Cardiac fibroblast (primary cell): ENCODE data around the gene BIRC7.

Experiments used
- DNase-seq, 2 donors: peaks; one replicate each; pipeline versions ENCODE4 v3.0.0 to v3.0.0-alpha.2; 2010; ENCODE audit warnings: low read depth in 2 of 2
- H3K4me3 ChIP-seq, 2 donors: replicated peaks in 1 of 2; 1 replicate in 1 of 2; 2 replicates in 1 of 2; pipeline ENCODE4 v1.5.1; 2011; ENCODE audit warnings: low read depth in 2 of 2, low read length in 2 of 2, mild to moderate bottlenecking in 2 of 2, moderate library complexity in 1 of 2
- TF ChIP-seq, protein P1 (sequence below): IDR thresholded peaks from one replicate; pipeline ENCODE4 v1.5.1; 2011; ENCODE audit warnings: low read depth, mild to moderate bottlenecking, low read length, inconsistent platforms

The BIRC7 gene

DNA sequence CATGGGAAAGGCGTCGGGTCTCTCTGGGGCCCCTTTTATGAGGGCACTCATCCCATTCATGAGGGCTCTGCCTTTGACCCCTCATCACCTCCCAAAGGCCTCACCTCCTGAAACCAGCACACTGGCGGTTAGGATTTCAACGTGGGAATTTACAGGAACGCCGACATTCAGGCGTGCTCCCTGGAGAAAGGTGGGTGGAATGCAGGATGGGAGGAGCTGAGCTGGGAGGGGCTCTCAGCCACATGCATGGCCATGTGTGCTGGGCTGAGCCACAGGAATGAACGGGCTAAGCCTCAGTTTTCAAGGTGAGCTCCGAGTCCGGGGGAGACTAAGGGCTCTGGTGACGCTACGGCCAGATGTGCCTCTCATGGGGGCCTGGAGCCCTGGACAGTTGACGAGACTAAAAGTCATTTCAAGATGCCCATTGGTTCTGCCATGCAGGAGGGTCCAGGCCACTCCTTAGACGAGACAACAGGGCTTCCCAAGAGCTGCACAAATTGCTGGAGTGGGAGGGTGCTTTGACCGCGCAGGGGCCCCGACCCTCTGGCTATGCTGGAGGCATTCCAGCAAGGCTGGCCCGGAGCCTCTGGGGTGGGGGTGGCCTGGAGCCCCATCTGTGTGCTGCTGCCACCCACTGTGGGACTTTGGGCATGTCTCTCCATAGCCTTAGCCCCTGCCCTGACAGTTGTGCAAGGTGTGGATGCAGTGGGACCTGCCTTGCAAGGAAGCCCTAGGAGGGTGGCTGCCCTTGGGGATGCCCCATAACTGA, 33.1 kb downstream of the BIRC7 start:
- TF ChIP-seq, protein P1, sequence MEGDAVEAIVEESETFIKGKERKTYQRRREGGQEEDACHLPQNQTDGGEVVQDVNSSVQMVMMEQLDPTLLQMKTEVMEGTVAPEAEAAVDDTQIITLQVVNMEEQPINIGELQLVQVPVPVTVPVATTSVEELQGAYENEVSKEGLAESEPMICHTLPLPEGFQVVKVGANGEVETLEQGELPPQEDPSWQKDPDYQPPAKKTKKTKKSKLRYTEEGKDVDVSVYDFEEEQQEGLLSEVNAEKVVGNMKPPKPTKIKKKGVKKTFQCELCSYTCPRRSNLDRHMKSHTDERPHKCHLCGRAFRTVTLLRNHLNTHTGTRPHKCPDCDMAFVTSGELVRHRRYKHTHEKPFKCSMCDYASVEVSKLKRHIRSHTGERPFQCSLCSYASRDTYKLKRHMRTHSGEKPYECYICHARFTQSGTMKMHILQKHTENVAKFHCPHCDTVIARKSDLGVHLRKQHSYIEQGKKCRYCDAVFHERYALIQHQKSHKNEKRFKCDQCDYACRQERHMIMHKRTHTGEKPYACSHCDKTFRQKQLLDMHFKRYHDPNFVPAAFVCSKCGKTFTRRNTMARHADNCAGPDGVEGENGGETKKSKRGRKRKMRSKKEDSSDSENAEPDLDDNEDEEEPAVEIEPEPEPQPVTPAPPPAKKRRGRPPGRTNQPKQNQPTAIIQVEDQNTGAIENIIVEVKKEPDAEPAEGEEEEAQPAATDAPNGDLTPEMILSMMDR = no peak
- no peak overlapping the region for H3K4me3 ChIP-seq
- no peak for DNase-seq

DNA sequence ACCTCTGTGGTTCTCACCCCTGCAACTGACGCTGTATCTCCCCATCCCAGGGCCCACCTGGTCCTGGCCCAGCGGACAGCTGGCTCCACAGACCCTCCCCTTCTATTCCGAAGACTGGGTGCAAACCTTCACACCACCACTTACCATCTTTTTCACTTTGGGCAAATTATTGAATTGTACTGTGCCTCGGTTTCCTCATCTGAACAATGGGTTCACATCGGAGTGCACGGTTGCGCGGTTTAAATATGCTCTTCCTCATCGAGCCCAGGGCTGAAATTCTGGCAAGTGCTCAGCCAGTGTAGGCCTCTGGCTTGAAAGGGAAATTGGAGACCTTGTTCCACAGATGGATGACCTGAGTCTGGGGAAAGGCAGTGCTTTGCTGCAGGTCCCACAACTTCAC, 34.0 kb downstream of the BIRC7 start:
- no peak for DNase-seq
- H3K4me3 ChIP-seq = no peak overlapping the region
- TF ChIP-seq, protein P1 = no peak

DNA sequence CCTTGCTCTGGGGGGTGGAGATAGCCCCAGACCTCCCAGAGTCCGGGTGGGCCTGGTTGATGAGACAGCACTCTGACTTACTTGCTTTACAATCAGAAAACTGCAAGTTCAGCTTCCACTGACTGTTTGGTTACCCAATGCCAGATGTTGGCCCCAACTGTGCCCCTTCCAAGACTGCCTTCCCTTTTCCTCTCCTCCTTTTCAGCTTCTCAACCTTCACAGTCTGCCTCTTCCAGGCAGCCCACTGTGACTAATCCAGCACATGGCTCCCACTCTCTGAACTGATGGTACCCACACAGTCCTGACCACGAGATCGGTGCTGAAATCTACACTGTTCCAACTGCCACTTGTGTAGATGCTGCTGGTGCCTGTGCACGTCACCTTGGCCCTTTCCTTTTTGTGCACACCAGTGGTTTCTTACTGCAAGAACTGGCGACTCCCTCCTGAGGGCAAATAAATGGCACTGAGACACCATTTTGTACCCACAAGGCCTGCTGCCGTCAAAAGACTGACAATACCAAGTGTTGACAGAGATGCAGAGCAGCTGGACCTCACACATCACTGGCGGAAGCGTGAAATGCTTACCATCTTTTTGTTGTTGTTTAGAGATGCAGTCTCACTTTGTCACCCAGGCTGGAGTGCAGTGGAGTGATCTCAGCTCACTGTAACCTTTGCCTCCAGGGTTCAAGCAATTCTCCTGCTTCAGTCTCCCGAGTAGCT, 35.1 kb downstream of the BIRC7 start:
- no peak for DNase-seq
- TF ChIP-seq, protein P1 = no peak
- H3K4me3 ChIP-seq = no peak overlapping the region

DNA sequence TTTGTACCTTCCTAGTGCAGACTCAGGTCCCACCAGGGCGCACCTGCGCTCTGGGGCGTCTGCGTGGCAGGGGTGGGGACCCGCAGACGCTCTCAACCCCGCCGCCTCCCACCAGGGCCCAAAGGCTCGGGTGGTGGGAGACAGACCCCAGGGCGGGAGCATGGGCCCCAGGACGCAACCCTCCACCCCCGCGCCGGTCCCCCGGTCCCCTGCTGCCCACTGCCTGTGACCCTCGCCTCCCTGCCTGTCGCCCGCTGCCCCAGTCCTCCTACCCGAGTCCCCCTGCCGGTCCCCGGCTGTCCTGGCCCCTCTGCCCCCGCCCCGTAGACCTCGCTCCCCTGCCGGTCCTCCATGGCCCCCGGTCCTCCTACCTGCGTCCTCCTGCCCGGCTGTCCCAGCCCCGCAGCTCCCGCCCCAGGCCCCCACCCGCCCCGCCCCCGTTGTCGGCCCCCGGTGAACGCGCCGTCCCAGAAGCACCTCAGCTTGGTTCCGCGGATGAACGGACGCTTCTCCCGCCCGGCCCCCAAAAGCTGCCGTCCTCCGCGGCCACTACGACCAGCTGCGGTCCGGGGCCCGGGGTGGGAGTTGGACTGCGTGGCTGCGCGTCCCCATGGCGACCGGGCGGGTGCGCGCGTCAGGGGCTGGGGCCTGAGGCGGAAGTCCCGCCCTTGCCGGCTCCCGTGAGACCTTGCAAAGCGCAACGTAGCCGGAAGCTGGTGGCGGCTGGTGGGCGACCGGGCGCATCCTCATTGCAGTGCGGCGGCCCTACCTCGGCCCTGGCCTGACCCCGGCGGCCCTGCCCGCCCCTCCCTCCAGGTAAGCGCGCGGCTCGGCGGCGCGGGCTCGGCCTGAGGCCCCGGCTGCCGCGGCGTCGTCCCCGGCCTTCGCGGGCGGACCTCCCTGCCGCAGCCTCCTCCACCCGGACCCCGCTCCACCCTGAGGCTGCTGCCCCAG, 36.7 kb downstream of the BIRC7 start, which contains the start of gene ARFGAP1:
Gene ARFGAP1 (plus strand): TSS at position 709 of the 954 bp plus-strand sequence. CDS start 2,768 bp downstream, outside the sequence.
- peak; percentile 86 to 90 for DNase-seq

DNA sequence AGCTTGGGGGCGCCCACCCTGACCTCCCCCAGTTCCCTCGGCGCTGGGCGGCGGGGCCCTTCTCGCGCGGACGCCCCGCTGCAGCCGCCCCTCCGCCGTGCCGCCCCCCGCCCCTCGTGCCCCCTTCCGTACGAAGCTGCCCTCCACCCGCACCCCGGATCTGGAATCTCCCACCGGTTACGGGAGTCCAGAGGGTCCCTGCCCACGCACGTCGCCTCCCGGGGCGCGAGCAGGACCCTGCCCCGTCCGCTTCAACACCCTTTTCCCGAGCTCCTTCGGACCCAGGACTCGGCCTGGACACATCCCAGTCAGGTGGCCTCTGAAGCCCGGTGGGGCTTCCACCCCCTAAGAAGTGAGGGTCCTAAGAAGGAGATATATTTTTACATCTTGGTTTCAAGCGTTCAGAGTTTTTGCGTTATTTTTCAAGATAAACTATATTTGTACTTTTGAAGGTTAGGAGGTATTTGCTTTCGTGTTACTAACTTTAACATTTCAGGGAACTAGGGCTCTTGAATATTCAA, 37.4 kb downstream of the BIRC7 start:
- peak overlapping the region; percentile 74 to 82 for H3K4me3 ChIP-seq
- TF ChIP-seq, protein P1 = no peak
- no peak for DNase-seq

More for the DNA sequence above, 36.7 kb downstream of the BIRC7 start, which contains the start of gene ARFGAP1:
- peak within 1 kb of the TSS; percentile 74 to 82 for H3K4me3 ChIP-seq
- TF ChIP-seq, protein P1 = no peak

DNA sequence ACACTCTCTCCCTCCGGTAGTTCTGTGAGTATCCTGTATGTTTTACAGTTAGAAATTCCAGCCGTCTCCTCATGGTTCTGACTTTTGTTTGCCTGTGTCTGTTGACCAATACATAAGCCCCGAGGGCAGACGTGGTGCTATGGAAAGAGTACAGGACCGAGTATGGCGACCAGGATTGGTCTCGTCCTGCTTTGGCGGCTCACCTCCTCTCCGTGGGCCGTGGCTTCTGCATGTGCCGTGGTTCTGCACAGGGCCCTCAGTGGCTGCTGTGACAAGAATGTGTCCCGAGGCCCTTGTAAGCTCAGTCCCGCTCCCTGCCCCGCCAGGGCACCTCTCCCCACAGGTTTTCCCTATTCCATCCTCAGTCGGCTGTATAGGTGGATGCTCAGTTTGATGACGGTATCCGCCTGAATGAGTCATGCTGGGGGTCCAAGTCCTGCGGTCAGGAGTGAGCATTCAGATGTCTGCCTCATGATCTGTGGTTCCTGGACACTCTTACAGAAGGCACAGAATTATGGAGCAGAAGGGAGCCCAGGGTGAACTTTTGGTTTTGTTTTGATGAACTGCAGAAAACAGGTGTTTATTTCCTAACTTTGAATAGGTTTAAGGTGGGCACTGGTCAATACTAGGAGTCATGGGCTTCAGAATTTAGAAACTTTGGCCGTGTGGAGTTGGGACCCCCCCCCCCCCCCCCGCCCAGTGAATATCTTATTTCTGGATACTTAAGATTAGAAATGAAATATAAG, 38.1 kb downstream of the BIRC7 start:
- peak overlapping the region; percentile 74 to 82 for H3K4me3 ChIP-seq
- TF ChIP-seq, protein P1 = no peak
- peak; percentile 48 to 79 for DNase-seq
